Measurements from ENCODE around the gene RAP1A.

DNA sequence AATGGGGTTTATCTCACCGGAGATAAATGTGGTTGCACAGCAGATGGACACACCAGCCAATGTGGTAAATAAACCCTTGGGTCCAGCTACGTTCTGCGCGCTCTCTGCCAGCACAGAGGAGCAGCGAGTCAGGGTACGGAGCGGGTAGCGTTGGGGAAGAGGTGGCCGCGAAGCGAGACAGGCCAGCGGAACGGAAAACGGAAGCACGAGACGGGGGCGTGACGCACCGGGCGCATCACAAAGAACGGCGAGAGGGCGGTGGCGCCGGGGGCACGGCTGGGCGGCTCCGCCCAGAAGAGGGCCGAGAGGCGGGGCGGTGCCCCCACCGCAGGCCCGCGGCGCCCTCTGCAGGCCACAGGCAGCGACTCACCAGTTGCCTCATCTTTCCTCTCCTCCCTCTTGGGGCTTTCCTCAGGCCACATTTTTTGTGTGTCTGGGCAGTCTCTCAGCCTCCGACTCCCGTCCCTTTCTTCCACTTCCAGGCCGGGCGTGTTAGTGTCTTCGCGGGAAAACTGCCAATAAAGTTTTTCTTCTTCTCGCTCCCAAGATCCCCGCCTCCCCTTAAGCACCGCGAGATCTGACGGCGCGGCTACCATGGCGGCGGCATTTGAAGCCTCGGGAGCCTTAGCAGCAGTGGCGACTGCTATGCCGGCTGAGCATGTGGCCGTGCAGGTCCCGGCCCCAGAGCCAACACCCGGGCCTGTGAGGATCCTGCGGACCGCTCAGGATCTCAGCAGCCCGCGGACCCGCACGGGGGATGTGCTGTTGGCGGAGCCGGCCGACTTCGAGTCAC lies 135.9 kb downstream of the RAP1A start, which contains the start of gene DDX20:
- TF ChIP-seq, protein P1, sequence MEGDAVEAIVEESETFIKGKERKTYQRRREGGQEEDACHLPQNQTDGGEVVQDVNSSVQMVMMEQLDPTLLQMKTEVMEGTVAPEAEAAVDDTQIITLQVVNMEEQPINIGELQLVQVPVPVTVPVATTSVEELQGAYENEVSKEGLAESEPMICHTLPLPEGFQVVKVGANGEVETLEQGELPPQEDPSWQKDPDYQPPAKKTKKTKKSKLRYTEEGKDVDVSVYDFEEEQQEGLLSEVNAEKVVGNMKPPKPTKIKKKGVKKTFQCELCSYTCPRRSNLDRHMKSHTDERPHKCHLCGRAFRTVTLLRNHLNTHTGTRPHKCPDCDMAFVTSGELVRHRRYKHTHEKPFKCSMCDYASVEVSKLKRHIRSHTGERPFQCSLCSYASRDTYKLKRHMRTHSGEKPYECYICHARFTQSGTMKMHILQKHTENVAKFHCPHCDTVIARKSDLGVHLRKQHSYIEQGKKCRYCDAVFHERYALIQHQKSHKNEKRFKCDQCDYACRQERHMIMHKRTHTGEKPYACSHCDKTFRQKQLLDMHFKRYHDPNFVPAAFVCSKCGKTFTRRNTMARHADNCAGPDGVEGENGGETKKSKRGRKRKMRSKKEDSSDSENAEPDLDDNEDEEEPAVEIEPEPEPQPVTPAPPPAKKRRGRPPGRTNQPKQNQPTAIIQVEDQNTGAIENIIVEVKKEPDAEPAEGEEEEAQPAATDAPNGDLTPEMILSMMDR (conservative IDR thresholded peaks at IDR 0.05; ENCODE audit: low read length), result peak; percentile 93
- no peak for TF ChIP-seq EZH2phosphoT487 (IDR thresholded peaks at IDR 0.05; ENCODE audit: borderline replicate concordance)
